Tibial nerve (tissue), 4 donors: ENCODE measurements around the gene GGCX. TPM values are rescaled to one million over a fixed set of nuclear protein-coding genes. Genes with fewer than 3 reads are reported as not detected.
"Not testable (repeated sequence)": the region's sequence is repeated elsewhere in the genome, so short reads cannot be mapped to it uniquely, and the experiment has no call there.

ENCODE experiments used
- DNase-seq, 2 donors: peaks; one replicate each; pipeline ENCODE4 v3.0.0-alpha.2; 2019; ENCODE audit warnings: low spot score in 2 of 2
- H3K27ac ChIP-seq, 4 donors: fragments of 200-600 bp; sonication (generic) in 3 of 4; one replicate each; pipeline ENCODE4 v1.5.1; 2017 to 2019; ENCODE audit warnings: mild to moderate bottlenecking in 1 of 4
- H3K27me3 ChIP-seq, 2 donors: fragments of 200-600 bp; sonication (generic) in 1 of 2; one replicate each; pipeline versions ENCODE4 v1.5.1 to v1.6.0; 2017 to 2019
- H3K36me3 ChIP-seq, 3 donors: fragments of 200-600 bp; sonication (generic); one replicate each; pipeline ENCODE4 v1.5.1; 2018 to 2019
- H3K4me1 ChIP-seq, 4 donors: fragments of 200-600 bp; sonication (generic) in 3 of 4; one replicate each; pipeline ENCODE4 v1.5.1; 2017 to 2019
- H3K4me3 ChIP-seq, 4 donors: fragments of 200-600 bp; sonication (generic) in 3 of 4; one replicate each; pipeline ENCODE4 v1.5.1; 2017 to 2019; ENCODE audit warnings: mild to moderate bottlenecking in 1 of 4, moderate library complexity in 1 of 4
- H3K9me3 ChIP-seq, 4 donors: fragments of 200-600 bp; sonication (generic) in 3 of 4; one replicate each; pipeline ENCODE4 v1.5.1; 2017 to 2019
- EP300 ChIP-seq, 2 donors: sonication (generic); formaldehyde crosslinking; IDR thresholded peaks; one replicate each; pipeline ENCODE4 v1.6.1; 2017; ENCODE audit warnings: antibody characterized with exemption in 2 of 2, mild to moderate bottlenecking in 1 of 2
- POLR2A ChIP-seq, 2 donors: fragments of 450-650 bp; IDR thresholded peaks; one replicate each; pipeline ENCODE4 v1.6.1; 2017; ENCODE audit warnings: antibody characterized with exemption in 2 of 2, mild to moderate bottlenecking in 2 of 2, moderate library complexity in 2 of 2
- WGBS, 2 donors: methylation state at CpG; one replicate each; pipeline ENCODE4 v1.1.5; 2018; 5-methylcytosine and 5-hydroxymethylcytosine counted together
- total RNA-seq, 4 donors: library from RNA; depleted of rRNA; stranded (reverse); fragments of >200 nt; gene quantifications; one replicate each; pipeline ENCODE4 v1.1.0, GENCODE V29; 2016
- TF ChIP-seq, protein P1 (sequence below), 5 experiments: fragments of 200-600 bp in 3 of 5; fragments of 450-650 bp in 2 of 5; sonication (generic) in 3 of 5; IDR thresholded peaks; one replicate each; pipeline ENCODE4 v1.5.1; 2016 to 2019; ENCODE audit warnings: antibody characterized with exemption in 5 of 5, mild to moderate bottlenecking in 3 of 5, moderate library complexity in 2 of 5

Gene GGCX
- total RNA-seq, 4 donors from 2014 or later: 24.7 to 34.3 (median 27.1) TPM

DNA sequence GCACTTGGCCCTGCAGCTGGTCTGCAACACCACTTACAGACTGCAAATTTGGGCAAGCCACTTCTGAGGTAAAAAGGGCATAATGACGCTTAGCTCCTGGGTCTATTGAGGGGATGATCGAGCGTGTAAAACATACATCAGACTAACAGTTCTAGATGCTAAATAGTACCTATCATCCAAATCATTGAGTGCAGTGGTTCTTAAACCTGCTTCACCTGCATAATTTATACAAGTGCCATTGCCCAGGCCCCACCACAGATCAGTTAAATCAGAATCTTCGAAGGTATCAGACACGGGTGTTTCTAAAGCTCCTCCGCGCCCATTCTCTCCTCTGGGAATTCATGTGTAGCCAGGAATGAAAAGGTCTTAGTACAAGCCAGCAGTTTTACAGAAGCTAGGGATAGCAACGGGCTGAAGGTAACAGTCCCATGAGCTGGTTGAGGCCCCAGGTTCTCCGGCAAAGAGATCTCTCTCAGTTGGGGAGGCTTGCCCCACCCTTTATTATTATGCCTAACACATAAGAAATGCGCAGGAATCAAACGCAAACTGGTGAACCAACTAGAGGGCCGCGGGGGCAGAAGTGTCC, 33.5 kb upstream of the GGCX start:
- Histone ChIP-seq H3K36me3 (peaks cover 0 to 31% (median 4%) of the 10 kb centered on the region in 3 donors), H3K4me1 (peaks cover 0 to 67% (median 44%) of the 10 kb centered on the region in 4 donors), H3K27ac (peak overlapping the region; percentile 86 to 95 (median 92)), H3K27me3 (no peaks in the 10 kb centered on the region), H3K9me3 (no peaks in the 10 kb centered on the region), H3K4me3 (peak overlapping the region; percentile 73 to 90 (median 82))
- 15 to 17% methylated on average over 11 to 13 of the region's 13 CpGs for WGBS, 2 donors
- TF ChIP-seq EP300 (IDR thresholded peaks at IDR 0.05): no peak
- no peak for TF ChIP-seq POLR2A (IDR thresholded peaks at IDR 0.05)
- TF ChIP-seq, protein P1, sequence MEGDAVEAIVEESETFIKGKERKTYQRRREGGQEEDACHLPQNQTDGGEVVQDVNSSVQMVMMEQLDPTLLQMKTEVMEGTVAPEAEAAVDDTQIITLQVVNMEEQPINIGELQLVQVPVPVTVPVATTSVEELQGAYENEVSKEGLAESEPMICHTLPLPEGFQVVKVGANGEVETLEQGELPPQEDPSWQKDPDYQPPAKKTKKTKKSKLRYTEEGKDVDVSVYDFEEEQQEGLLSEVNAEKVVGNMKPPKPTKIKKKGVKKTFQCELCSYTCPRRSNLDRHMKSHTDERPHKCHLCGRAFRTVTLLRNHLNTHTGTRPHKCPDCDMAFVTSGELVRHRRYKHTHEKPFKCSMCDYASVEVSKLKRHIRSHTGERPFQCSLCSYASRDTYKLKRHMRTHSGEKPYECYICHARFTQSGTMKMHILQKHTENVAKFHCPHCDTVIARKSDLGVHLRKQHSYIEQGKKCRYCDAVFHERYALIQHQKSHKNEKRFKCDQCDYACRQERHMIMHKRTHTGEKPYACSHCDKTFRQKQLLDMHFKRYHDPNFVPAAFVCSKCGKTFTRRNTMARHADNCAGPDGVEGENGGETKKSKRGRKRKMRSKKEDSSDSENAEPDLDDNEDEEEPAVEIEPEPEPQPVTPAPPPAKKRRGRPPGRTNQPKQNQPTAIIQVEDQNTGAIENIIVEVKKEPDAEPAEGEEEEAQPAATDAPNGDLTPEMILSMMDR (IDR thresholded peaks at IDR 0.05): no peak
- no peak for DNase-seq

DNA sequence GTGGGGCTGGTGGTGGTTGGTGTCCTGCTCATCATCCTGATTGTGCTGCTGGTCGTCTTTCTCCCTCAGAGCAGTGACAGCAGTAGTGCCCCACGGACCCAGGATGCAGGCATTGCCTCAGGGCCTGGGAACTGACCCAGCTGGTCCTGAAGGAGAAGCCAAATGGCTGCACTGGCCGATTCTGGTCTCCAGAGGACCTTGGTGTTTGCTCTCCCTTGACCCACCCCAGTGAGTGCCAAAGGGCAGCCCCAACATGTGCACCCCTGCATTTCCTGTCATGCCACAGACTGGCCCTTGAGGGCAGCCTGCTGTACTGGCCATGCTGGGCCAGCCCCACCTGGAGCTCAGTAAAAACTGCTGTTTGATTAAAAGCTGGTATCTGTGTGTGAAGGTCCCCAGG, 31.7 kb upstream of the GGCX start:
- peaks cover 0 to 80% (median 58%) of the 10 kb centered on the region in 4 donors for H3K4me1 ChIP-seq
- WGBS, 2 donors: 58 to 63% methylated on average over 3 of the region's 3 CpGs

DNA sequence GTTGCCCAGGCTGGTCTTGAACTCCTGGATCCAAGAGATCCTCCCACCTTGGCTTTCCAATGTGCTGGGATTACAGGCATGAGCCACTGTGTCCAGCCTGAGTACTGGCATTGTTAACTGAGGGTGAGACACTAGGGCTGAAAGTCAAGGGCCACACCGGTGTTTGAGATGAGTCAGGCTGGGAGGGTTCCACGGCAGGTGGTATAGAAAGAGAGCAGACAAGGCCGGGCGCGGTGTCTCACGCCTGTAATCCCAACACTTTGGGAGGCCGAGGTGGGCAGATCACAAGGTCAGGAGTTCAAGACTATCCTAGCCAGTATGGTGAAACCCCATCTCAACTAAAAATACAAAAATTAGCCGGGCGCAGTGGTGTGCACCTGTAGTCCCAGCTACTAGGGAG, 31.0 kb upstream of the GGCX start:
- H3K36me3 ChIP-seq, H3K9me3 ChIP-seq, H3K27me3 ChIP-seq, DNase-seq, H3K4me3 ChIP-seq: not testable (repeated sequence)
- 94 to 96% methylated on average over 9 of the region's 9 CpGs for WGBS, 2 donors
- Histone ChIP-seq H3K27ac (peak overlapping the region in 2 of 4 donors; percentile 93 to 95), H3K4me1 (peaks cover 0 to 83% (median 65%) of the 10 kb centered on the region in 4 donors)

More for the DNA sequence above, 31.7 kb upstream of the GGCX start:
- DNase-seq: no peak
- Histone ChIP-seq H3K27ac (no peak overlapping the region), H3K36me3 (peaks cover 0 to 13% (median 4%) of the 10 kb centered on the region in 3 donors), H3K27me3 (no peaks in the 10 kb centered on the region), H3K4me3 (no peak overlapping the region), H3K9me3 (no peaks in the 10 kb centered on the region)
- TF ChIP-seq EP300 (IDR thresholded peaks at IDR 0.05): no peak
- TF ChIP-seq, protein P1 (IDR thresholded peaks at IDR 0.05): no peak

DNA sequence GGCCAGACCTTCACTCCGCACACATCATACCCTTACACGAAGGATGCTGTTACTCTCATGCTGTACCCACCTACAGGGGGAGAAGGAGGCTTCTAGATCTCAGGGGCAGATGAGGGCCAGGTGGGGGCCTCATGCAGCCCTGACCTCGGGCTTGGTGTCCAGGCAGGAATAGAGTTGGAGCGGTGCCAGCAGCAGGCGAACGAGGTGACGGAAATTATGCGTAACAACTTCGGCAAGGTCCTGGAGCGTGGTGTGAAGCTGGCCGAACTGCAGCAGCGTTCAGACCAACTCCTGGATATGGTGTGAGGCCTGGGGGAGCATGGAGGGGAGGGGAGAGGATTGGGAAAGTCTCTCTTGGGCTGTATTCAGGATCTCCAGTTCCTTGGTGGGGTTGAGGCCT, 30.3 kb upstream of the GGCX start:
- DNase-seq: no peak
- no peak for TF ChIP-seq EP300 (IDR thresholded peaks at IDR 0.05)
- TF ChIP-seq, protein P1 (IDR thresholded peaks at IDR 0.05): no peak
- no peak for TF ChIP-seq POLR2A (IDR thresholded peaks at IDR 0.05)
- H3K27me3 ChIP-seq: no peaks in the 10 kb centered on the region
- peaks cover 0 to 84% (median 62%) of the 10 kb centered on the region in 4 donors for H3K4me1 ChIP-seq
- H3K36me3 ChIP-seq: peaks cover 0 to under 1% (median 0%) of the 10 kb centered on the region in 3 donors
- WGBS, 2 donors: 71 to 76% methylated on average over 10 to 12 of the region's 12 CpGs
- peak overlapping the region; percentile 30 to 95 (median 84) for H3K27ac ChIP-seq
- no peak overlapping the region for H3K4me3 ChIP-seq
- no peaks in the 10 kb centered on the region for H3K9me3 ChIP-seq

DNA sequence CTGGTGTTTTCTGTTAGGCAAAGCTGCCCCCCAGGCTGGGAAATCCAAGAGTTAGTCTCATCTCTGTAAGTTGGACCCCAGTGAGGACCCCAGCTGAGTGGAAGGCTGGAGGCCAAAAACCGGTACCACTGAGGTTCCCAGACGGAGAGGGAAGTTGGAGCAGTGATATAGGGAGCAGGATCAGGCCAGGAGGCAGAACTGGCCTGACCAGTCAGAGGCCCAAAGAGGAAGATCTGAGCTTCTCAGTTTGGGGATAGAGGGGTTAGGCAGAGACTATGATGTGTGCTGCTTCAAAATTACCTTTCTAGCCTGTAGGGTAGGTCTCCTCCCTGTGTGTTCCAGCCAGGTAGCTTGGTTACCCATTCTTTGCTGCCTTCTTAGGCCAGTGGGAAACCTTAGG, 29.7 kb upstream of the GGCX start:
- 55 to 84% methylated on average over 2 of the region's 2 CpGs for WGBS, 2 donors
- Histone ChIP-seq H3K9me3 (no peaks in the 10 kb centered on the region), H3K27me3 (no peaks in the 10 kb centered on the region), H3K27ac (peak overlapping the region; percentile 30 to 95 (median 84)), H3K36me3 (no peaks in the 10 kb centered on the region), H3K4me1 (peaks cover 0 to 84% (median 61%) of the 10 kb centered on the region in 4 donors), H3K4me3 (no peak overlapping the region)
- DNase-seq: no peak
- TF ChIP-seq, protein P1 (IDR thresholded peaks at IDR 0.05): no peak
- TF ChIP-seq POLR2A (IDR thresholded peaks at IDR 0.05) (no peak), EP300 (IDR thresholded peaks at IDR 0.05) (no peak)
